HEK293T (cell line): ENCODE results near the gene NMBR.

ENCODE experiments used
- BHLHE40 ChIP-seq: fragments of 450-650 bp; IDR thresholded peaks from 2 replicates; pipeline ENCODE4 v1.6.1; 2016; ENCODE audit warnings: mild to moderate bottlenecking, moderate library complexity, borderline replicate concordance
- ELF4 ChIP-seq: fragments of 450-650 bp; IDR thresholded peaks from 2 replicates; pipeline ENCODE4 v1.6.1; 2017; ENCODE audit warnings: antibody characterized with exemption
- FOXA1 ChIP-seq: fragments of 450-650 bp; IDR thresholded peaks from 2 replicates; pipeline ENCODE4 v1.6.1; 2016; ENCODE audit warnings: mild to moderate bottlenecking
- FOXM1 ChIP-seq: fragments of 450-650 bp; IDR thresholded peaks from 2 replicates; pipeline ENCODE4 v1.6.1; 2017; ENCODE audit warnings: mild to moderate bottlenecking, borderline replicate concordance
- HDGF ChIP-seq: fragments of 450-650 bp; IDR thresholded peaks from 2 replicates; pipeline ENCODE4 v1.6.1; 2017; ENCODE audit warnings: antibody characterized with exemption, borderline replicate concordance
- L3MBTL2 ChIP-seq: fragments of 450-650 bp; conservative IDR thresholded peaks from 2 replicates; pipeline ENCODE4 v1.6.1; 2016; ENCODE audit warnings: mild to moderate bottlenecking
- LEF1 ChIP-seq: fragments of 450-650 bp; IDR thresholded peaks from 2 replicates; pipeline ENCODE4 v1.6.1; 2017; ENCODE audit warnings: mild to moderate bottlenecking, borderline replicate concordance
- PKNOX1 ChIP-seq: fragments of 450-650 bp; IDR thresholded peaks from 2 replicates; pipeline ENCODE4 v1.6.1; 2016
- SP1 ChIP-seq: fragments of 450-650 bp; IDR thresholded peaks from 2 replicates; pipeline ENCODE4 v1.6.1; 2017
- SUZ12 ChIP-seq: fragments of 450-650 bp; IDR thresholded peaks from 2 replicates; pipeline ENCODE4 v1.6.1; 2016; ENCODE audit warnings: mild to moderate bottlenecking
- TARDBP ChIP-seq: fragments of 450-650 bp; IDR thresholded peaks from 2 replicates; pipeline ENCODE4 v1.6.1; 2016
- ZNF384 ChIP-seq: fragments of 450-650 bp; IDR thresholded peaks from 2 replicates; pipeline ENCODE4 v1.6.1; 2016

- TF ChIP-seq SUZ12 (no peak), LEF1 (no peak), ELF4 (no peak), FOXM1 (no peak), PKNOX1 (no peak), SP1 (no peak), FOXA1 (no peak), L3MBTL2 (no peak), HDGF (no peak), TARDBP (no peak), BHLHE40 (no peak), ZNF384 (no peak)
Measured at GRCh38 chr6:142117366-142117765, 29.6 kb downstream of the NMBR start.
